SK-N-SH (cell line): ENCODE data around the gene SLC24A4. TPM values are rescaled to one million over a fixed set of nuclear protein-coding genes. Genes with fewer than 3 reads are reported as not detected.

Experiments used
- CTCF ChIA-PET: fragments of 300-600, 350-600 bp; formaldehyde crosslinking; extraction: SDS; loops from one replicate; lab custom pipeline; 2021; lab: Yijun Ruan, JAX
- POLR2A ChIA-PET: fragments of 350-600 bp; sonication (Branson Sonifier 250); formaldehyde crosslinking; extraction: SDS; loops from one replicate; lab custom pipeline; 2020; ENCODE audit warnings: antibody characterized with exemption, inconsistent platforms; lab: Yijun Ruan, JAX
- DNase-seq: peaks from one replicate; pipeline ENCODE4 v3.0.0; 2012
- H2AFZ ChIP-seq: fragments of 200-600 bp; sonication (generic); 2 replicates; pipeline ENCODE4 v1.8.1; 2016; ENCODE audit warnings: antibody characterized with exemption, mild to moderate bottlenecking, low read depth
- H3F3A ChIP-seq: fragments of 200-600 bp; sonication (generic); replicated peaks from 2 replicates; pipeline ENCODE3; 2016; ENCODE audit warnings: antibody characterized with exemption, mild to moderate bottlenecking; ENCODE audit not compliant: insufficient read depth
- H3K27ac ChIP-seq, 2 experiments: fragments of 200-500 bp in 1 of 2; fragments of 200-600 bp in 1 of 2; sonication (Bioruptor generic) in 1 of 2; sonication (generic), shearing (Covaris generic) in 1 of 2; 2 replicates each; pipeline versions ENCODE4 v1.5.1 to v1.6.1; 2014 to 2016; ENCODE audit warnings: low read depth in 2 of 2, inconsistent platforms in 1 of 2, low read length in 1 of 2, mild to moderate bottlenecking in 1 of 2, mixed read lengths in 1 of 2
- H3K27me3 ChIP-seq: fragments of 200-600 bp; sonication (generic), shearing (Covaris generic); 2 replicates; pipeline ENCODE4 v1.6.1; 2016; ENCODE audit warnings: mixed run types; ENCODE audit not compliant: insufficient read depth
- H3K36me3 ChIP-seq, 2 experiments: fragments of 200-500 bp in 1 of 2; fragments of 200-600 bp in 1 of 2; sonication (Bioruptor generic) in 1 of 2; sonication (generic) in 1 of 2; replicated peaks in 1 of 2; 2 replicates each; pipeline versions ENCODE3 to v1.5.1; 2014 to 2016; ENCODE audit warnings: low read length in 1 of 2, mild to moderate bottlenecking in 1 of 2; ENCODE audit not compliant: insufficient read depth in 2 of 2, control insufficient read depth in 1 of 2
- H3K4me1 ChIP-seq, 2 experiments: fragments of 200-500 bp in 1 of 2; fragments of 200-600 bp in 1 of 2; sonication (Bioruptor generic) in 1 of 2; sonication (generic), shearing (Covaris generic) in 1 of 2; 2 replicates each; pipeline versions ENCODE4 v1.5.1 to v1.6.1; 2014 to 2016; ENCODE audit warnings: low read depth in 1 of 2, low read length in 1 of 2, mixed run types in 1 of 2; ENCODE audit not compliant: insufficient read depth in 2 of 2, control insufficient read depth in 1 of 2
- H3K4me2 ChIP-seq: fragments of 200-600 bp; sonication (generic), shearing (Covaris generic); 2 replicates; pipeline ENCODE4 v1.6.1; 2017; ENCODE audit warnings: mixed run types
- H3K4me3 ChIP-seq, 2 experiments: fragments of 200-500 bp in 1 of 2; fragments of 200-600 bp in 1 of 2; sonication (Bioruptor generic) in 1 of 2; sonication (generic), shearing (Covaris generic) in 1 of 2; 2 replicates each; pipeline versions ENCODE4 v1.5.1 to v1.8.1; 2014 to 2016; ENCODE audit warnings: low read depth in 2 of 2, inconsistent platforms in 1 of 2, low read length in 1 of 2, mild to moderate bottlenecking in 1 of 2, mixed read lengths in 1 of 2, moderate library complexity in 1 of 2
- H3K79me2 ChIP-seq: fragments of 200-600 bp; sonication (generic); 2 replicates; pipeline ENCODE4 v1.8.1; 2017; ENCODE audit warnings: mild to moderate bottlenecking; ENCODE audit not compliant: insufficient read depth
- H3K9ac ChIP-seq: fragments of 200-600 bp; sonication (generic); 2 replicates; pipeline ENCODE4 v1.6.1; 2017; ENCODE audit warnings: mixed run types
- H3K9me2 ChIP-seq: fragments of 200-600 bp; sonication (generic); 2 replicates; pipeline ENCODE4 v1.6.1; 2017; ENCODE audit warnings: mixed run types
- H3K9me3 ChIP-seq: fragments of 200-600 bp; sonication (generic); 2 replicates; pipeline ENCODE4 v1.6.1; 2017; ENCODE audit warnings: mixed run types, mild to moderate bottlenecking, moderate library complexity
- H4K20me1 ChIP-seq: fragments of 200-600 bp; sonication (generic); 2 replicates; pipeline ENCODE4 v1.6.1; 2017; ENCODE audit warnings: mild to moderate bottlenecking, mixed run types; ENCODE audit not compliant: insufficient read depth
- CTCF ChIP-seq: fragments of 200-600 bp; sonication (generic); IDR thresholded peaks from 2 replicates; pipeline ENCODE4 v1.6.1; 2017; ENCODE audit warnings: antibody characterized with exemption, mild to moderate bottlenecking, moderate library complexity
- ELF1 ChIP-seq: IDR thresholded peaks from 2 replicates; pipeline ENCODE4 v1.4.0; 2012
- EP300 ChIP-seq, 2 experiments: IDR thresholded peaks; 2 replicates each; pipeline versions ENCODE4 v1.4.0 to v1.6.1; 2012; ENCODE audit warnings: borderline replicate concordance in 1 of 2, low read depth in 1 of 2, low read length in 1 of 2
- EZH2phosphoT487 ChIP-seq: fragments of 200-600 bp; sonication (generic); IDR thresholded peaks from 2 replicates; pipeline ENCODE4 v1.6.1; 2017; ENCODE audit warnings: low read depth, mixed run types, mild to moderate bottlenecking, antibody characterized with exemption, moderate library complexity, borderline replicate concordance
- FOSL2 ChIP-seq: IDR thresholded peaks from 2 replicates; pipeline ENCODE4 v1.4.0; 2012; ENCODE audit warnings: low read depth, mild to moderate bottlenecking, moderate library complexity, borderline replicate concordance
- FOXJ3 ChIP-seq: sonication (generic); formaldehyde crosslinking; IDR thresholded peaks from 2 replicates; pipeline ENCODE4 v1.5.1; 2020; ENCODE audit warnings: mild to moderate bottlenecking, missing genetic modification reagents
- GABPA ChIP-seq: IDR thresholded peaks from 2 replicates; pipeline ENCODE4 v1.4.0; 2012; ENCODE audit warnings: low read depth, mild to moderate bottlenecking
- GATA2 ChIP-seq: sonication (generic); formaldehyde crosslinking; IDR thresholded peaks from 2 replicates; pipeline ENCODE4 v1.5.0; 2020; ENCODE audit warnings: mild to moderate bottlenecking, missing genetic modification reagents
- IRF3 ChIP-seq: fragments of 150-350 bp; IDR thresholded peaks from 2 replicates; pipeline ENCODE4 v1.6.1; 2016; ENCODE audit warnings: mild to moderate bottlenecking, low read depth, low read length
- JUND ChIP-seq: IDR thresholded peaks from 2 replicates; pipeline ENCODE4 v1.4.0; 2012
- MXI1 ChIP-seq: IDR thresholded peaks from 2 replicates; pipeline ENCODE4 v1.6.1; 2012; ENCODE audit warnings: mild to moderate bottlenecking, low read depth, low read length, improper control_type of control experiment
- NFIC ChIP-seq: IDR thresholded peaks from 2 replicates; pipeline ENCODE4 v1.4.0; 2012; ENCODE audit warnings: borderline replicate concordance
- NRF1 ChIP-seq: IDR thresholded peaks from 2 replicates; pipeline ENCODE4 v1.6.1; 2012; ENCODE audit warnings: low read depth, mild to moderate bottlenecking, low read length
- RAD21 ChIP-seq: IDR thresholded peaks from 2 replicates; pipeline ENCODE4 v1.6.1; 2012; ENCODE audit warnings: mild to moderate bottlenecking, low read length
- RFX5 ChIP-seq: IDR thresholded peaks from 2 replicates; pipeline ENCODE4 v1.6.1; 2012; ENCODE audit warnings: mild to moderate bottlenecking, improper control_type of control experiment, low read length
- SIN3A ChIP-seq: IDR thresholded peaks from 2 replicates; pipeline ENCODE4 v1.6.1; 2012; ENCODE audit warnings: low read depth, mild to moderate bottlenecking, low read length, moderate library complexity, borderline replicate concordance
- TAF1 ChIP-seq: IDR thresholded peaks from 2 replicates; pipeline ENCODE4 v1.6.1; 2012; ENCODE audit warnings: low read depth, mild to moderate bottlenecking, low read length, moderate library complexity, borderline replicate concordance
- TCF12 ChIP-seq: IDR thresholded peaks from 2 replicates; pipeline ENCODE4 v1.4.0; 2012
- YY1 ChIP-seq: IDR thresholded peaks from 2 replicates; pipeline ENCODE4 v1.4.0; 2012; ENCODE audit warnings: low read depth, mild to moderate bottlenecking
- ZBTB33 ChIP-seq: IDR thresholded peaks from 2 replicates; pipeline ENCODE4 v1.4.0; 2012; ENCODE audit warnings: low read depth, borderline replicate concordance
- WGBS: methylation state at CpG from one replicate; pipeline ENCODE4 v1.1.6; 2017; ENCODE audit warnings: low lambda C conversion rate; 5-methylcytosine and 5-hydroxymethylcytosine counted together
- polyA plus RNA-seq, 3 experiments: library from polyadenylated mRNA; depleted of rRNA; stranded (reverse); fragments of >200 nt; gene quantifications; 2 replicates each; pipeline ENCODE4 v1.2.3, GENCODE V29; 2012

The SLC24A4 gene
- polyA plus RNA-seq, 1 of the 3 experiments (the other 2 are of a cell fraction), result 0.07 TPM

- Histone ChIP-seq H3K9ac (no peak overlapping the region), H3K4me2 (no peak overlapping the region), H3F3A (no peaks in the 10 kb centered on the region), H3K36me3 (no peaks in the 10 kb centered on the region)
- POLR2A ChIA-PET, result no interaction called here
- TF ChIP-seq NRF1, result no peak
- no peak for TF ChIP-seq TCF12
- TF ChIP-seq JUND, result no peak
- TF ChIP-seq MXI1, result no peak
- TF ChIP-seq SIN3A, result no peak
- TF ChIP-seq YY1, result no peak
- TF ChIP-seq FOSL2, result no peak
- TF ChIP-seq FOXJ3 (CRISPR knock-in tag), result no peak
- TF ChIP-seq ZBTB33, result no peak
- no peak for TF ChIP-seq EZH2phosphoT487
- TF ChIP-seq EP300 (IDR thresholded peaks at IDR 0.05; ENCODE audit: borderline replicate concordance in 1 of 2, low read depth in 1 of 2, low read length in 1 of 2), result no peak
- TF ChIP-seq CTCF, result no peak
- TF ChIP-seq RFX5, result no peak
- TF ChIP-seq IRF3, result no peak
- TF ChIP-seq TAF1, result no peak
- no peak for TF ChIP-seq NFIC
- TF ChIP-seq GATA2 (CRISPR knock-in tag), result no peak
- TF ChIP-seq ELF1, result no peak
- TF ChIP-seq GABPA, result no peak
- no peak for TF ChIP-seq RAD21
- TF ChIP-seq, all 33 proteins: peak for 0
- no peak overlapping the region for H3K4me3 ChIP-seq
- CTCF ChIA-PET, result no interaction called here
- H3K27me3 ChIP-seq, result no peaks in the 10 kb centered on the region
- no peak overlapping the region for H3K27ac ChIP-seq
- no peaks in the 10 kb centered on the region for H3K9me2 ChIP-seq
- DNase-seq, result no peak
- H4K20me1 ChIP-seq, result no peaks in the 10 kb centered on the region
- H2AFZ ChIP-seq, result no peak overlapping the region
- no peaks in the 10 kb centered on the region for H3K79me2 ChIP-seq
- H3K9me3 ChIP-seq, result no peaks in the 10 kb centered on the region
- WGBS, result 58% methylated on average over 4 of the region's 4 CpGs
- no peaks in the 10 kb centered on the region for H3K4me1 ChIP-seq
These were observed 163.9 kb downstream of the SLC24A4 start for GRCh38 chr14:92486881-92487280.
